GM19099 (cell line): ENCODE results near the gene CALCB.

Experiments
- POLR2A ChIP-seq: IDR thresholded peaks from 3 replicates; pipeline ENCODE4 v1.6.1; 2011; ENCODE audit warnings: low read depth; ENCODE audit not compliant: insufficient read length; ENCODE audit errors: extremely low read depth

The CALCB gene

GRCh38 chr11:15108592-15109130, 35.3 kb downstream of the CALCB start:
- TF ChIP-seq POLR2A: no peak

DNA sequence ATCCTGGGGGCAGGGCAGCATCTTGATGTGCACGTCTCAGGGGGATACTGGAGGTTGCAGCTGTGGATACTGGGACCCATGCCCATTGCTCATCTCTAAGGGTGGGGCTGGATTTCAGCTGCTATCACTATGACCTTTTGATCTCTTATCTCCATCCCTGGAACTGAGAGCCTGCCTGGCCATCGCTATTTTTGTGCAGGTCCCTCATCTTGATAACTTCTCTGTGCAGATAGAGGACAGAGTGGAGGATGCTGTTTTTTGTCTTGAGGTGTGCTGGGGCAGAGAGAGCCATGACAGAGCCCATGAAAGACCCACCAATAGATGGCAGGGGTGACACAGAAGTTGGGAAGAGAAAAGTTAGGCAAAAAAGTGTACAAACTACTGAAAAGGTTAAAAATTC, 36.2 kb downstream of the CALCB start:
- no peak for TF ChIP-seq POLR2A

- no peak for TF ChIP-seq POLR2A
Observed at GRCh38 chr11:15111215-15111614, 37.8 kb downstream of the CALCB start.

GRCh38 chr11:15112131-15112541, 38.7 kb downstream of the CALCB start:
- TF ChIP-seq POLR2A: no peak

DNA sequence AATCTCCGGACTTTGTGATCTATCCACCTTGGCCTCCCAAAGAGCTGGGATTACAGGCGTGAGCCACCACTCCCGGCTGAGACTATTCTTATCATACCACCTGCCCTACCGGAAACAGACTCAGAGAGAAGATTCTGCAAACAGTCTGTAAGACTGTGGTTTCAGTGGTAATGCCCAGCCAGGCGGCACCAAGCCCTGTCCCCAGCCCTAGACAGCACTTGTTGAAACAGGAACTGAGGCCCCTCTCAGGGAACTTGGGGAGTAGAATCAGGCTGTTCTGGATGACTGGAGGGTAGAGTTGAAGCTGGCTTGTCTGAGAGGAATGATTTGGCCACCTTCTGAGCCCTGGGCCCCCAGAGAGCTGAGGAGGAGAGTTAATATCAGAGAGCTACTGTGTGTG, 40.0 kb downstream of the CALCB start:
- no peak for TF ChIP-seq POLR2A

DNA sequence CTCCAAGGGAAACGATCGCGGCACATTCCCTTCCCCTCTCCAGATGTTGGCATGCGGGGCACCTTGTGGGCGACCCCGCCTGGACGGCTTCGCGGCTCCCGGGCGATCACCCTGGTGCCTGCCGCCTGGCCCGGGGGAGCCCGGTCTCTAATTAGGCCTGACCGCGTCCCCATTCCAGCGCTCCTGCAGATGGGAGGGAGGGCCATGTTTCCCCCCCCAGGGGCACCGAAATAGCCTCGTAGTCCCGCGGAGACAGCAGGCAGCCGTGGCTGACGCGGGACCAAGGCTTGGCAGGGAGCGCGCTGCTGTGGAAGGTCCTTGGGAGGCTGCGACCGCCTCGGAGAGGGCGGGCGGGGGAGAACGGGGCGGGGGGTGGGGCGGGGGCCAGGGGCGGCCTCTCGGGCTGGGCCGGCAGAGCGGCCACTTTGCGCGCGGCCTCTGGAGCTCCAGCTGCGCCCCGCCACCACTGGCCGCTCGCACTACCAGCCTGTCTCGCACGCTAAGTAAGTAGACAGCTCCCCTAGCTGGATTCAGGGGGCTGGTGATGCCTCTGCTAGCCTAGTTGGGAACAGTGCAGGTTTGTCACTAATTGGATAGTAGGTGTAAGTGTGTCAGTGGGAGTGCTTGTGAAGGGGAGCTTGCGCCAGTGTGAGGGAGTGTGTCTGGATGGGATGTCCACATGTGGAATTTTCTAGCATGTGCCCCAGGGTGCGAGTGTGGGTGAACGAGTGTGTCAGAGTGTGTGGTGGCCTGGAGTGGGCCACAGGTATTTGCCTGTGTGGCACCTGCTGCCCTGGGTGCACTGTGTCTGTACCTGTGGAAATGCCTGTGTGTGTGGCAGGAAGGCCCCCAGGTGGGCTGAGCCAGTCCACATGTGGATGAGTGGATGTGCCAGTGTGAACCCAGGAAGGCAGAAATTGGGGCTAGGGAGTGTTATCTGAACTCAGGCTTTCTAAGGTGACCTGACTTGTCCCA, 41.4 kb downstream of the CALCB start, which contains the start of gene INSC:
Gene INSC, plus strand, starts transcription at position 423 of the 975 bp plus-strand sequence. CDS start 34,252 bp downstream, outside the sequence.
- TF ChIP-seq POLR2A: no peak

DNA sequence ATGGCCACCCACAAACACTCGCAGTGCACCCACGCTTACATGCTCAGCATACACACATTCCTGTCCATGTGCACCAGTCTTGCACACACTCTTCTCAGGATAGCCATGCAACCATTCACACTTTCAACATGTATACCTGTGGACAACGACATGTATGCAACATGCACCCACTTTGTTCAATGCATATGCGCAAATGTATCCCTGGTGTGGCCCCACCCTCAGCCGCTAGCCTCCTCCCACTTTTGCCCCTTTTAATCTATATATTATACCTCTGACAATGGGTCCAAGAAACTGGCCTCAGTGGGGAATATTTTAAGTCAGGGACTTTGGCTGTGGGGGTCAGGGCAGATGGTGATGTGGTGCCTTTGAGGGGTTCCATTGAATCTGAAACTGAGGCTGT, 42.3 kb downstream of the CALCB start:
- TF ChIP-seq POLR2A: no peak

GRCh38 chr11:15117751-15118150, 44.4 kb downstream of the CALCB start:
- no peak for TF ChIP-seq POLR2A

GRCh38 chr11:15118431-15118830, 45.0 kb downstream of the CALCB start:
- no peak for TF ChIP-seq POLR2A

DNA sequence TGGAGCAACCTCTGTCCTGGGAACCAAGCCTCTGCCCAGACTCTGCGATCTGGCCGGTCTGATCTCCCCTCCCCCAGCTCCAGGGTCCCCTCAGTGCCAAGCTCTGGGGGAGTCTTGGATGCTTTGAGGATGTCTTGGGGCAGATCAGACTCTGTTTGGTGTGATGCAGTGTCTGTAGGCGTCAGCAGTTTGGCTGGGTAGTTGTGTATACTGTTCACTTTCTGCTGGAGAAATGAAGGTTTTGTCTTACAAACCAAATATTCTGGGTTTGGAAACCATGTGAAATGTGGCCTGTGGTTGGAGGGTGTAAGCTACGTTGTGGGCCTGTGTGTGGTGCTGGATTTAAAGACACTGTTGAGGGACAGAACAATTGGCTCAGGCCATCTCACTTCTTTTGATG, 46.0 kb downstream of the CALCB start:
- no peak for TF ChIP-seq POLR2A

GRCh38 chr11:15119826-15120225, 46.4 kb downstream of the CALCB start:
- TF ChIP-seq POLR2A: no peak

GRCh38 chr11:15123849-15124248, 50.5 kb downstream of the CALCB start:
- no peak for TF ChIP-seq POLR2A

DNA sequence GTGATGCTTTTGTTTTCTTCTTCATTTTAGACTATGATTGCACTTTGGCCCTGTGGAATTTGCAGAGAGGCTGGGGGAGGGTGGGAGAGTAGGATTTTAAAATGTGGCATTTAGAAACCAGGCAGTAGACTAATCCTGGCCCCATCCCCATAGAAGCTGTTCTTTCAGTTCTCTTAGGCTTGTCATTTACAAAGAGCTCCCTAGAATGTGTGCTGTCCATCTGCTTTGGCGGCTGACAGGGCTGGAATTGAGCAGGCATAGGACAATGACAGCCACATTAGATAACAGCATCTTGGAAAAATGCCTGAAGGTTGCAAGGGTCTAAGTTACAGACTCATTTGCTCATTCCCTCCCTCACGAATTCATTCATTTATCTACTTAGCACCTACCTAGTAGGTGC, 51.1 kb downstream of the CALCB start:
- TF ChIP-seq POLR2A: no peak

DNA sequence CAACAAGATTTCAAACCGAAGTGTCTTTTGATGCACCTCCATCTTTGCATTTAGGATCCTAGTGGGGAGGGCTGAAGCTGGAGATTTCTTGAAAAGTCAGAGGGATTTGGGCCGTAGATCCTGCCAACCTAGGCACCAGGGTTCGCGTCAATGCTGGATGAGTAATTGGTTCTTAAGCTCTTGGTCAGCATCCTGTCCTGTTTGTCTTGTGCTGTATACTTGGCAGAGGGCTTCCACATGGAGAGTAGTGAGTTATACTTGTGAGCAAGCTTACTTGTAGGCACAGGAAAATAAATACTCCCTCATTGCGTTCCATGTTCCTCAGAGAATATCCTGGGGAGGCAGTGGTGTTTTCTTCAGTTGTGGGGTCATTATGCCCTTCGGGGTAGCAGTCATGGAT, 53.9 kb downstream of the CALCB start:
- no peak for TF ChIP-seq POLR2A
